Trophoblast cell (in vitro differentiated cells and primary cell): Measurements from ENCODE around the gene CHRM2.

Experiments
- DNase-seq, 2 donors: peaks; one replicate each; pipeline ENCODE4 v3.0.0-alpha.2; 2016
- H2AFZ ChIP-seq: 2 replicates; pipeline ENCODE4 v1.6.1; 2013; ENCODE audit warnings: low read length, moderate library complexity, mild to moderate bottlenecking; ENCODE audit not compliant: insufficient read depth, poor library complexity
- H2AK5ac ChIP-seq: 2 replicates; pipeline ENCODE4 v1.6.1; 2013; ENCODE audit warnings: mild to moderate bottlenecking, low read length
- H2BK120ac ChIP-seq: 2 replicates; pipeline ENCODE4 v1.6.1; 2013; ENCODE audit warnings: low read length, mild to moderate bottlenecking, moderate library complexity; ENCODE audit not compliant: insufficient read depth, poor library complexity
- H2BK12ac ChIP-seq: 2 replicates; pipeline ENCODE4 v1.6.1; 2013; ENCODE audit warnings: mild to moderate bottlenecking, low read length, moderate library complexity
- H2BK5ac ChIP-seq: 2 replicates; pipeline ENCODE4 v1.6.1; 2013; ENCODE audit warnings: low read length, low read depth, moderate library complexity, mild to moderate bottlenecking; ENCODE audit not compliant: poor library complexity
- H3K14ac ChIP-seq: 2 replicates; pipeline ENCODE4 v1.6.1; 2013; ENCODE audit warnings: mild to moderate bottlenecking, low read length
- H3K18ac ChIP-seq: 2 replicates; pipeline ENCODE4 v1.6.1; 2013; ENCODE audit warnings: mild to moderate bottlenecking, low read length
- H3K23ac ChIP-seq: 2 replicates; pipeline ENCODE4 v1.6.1; 2013; ENCODE audit warnings: low read length
- H3K27ac ChIP-seq: 2 replicates; pipeline ENCODE4 v1.5.1; 2013; ENCODE audit warnings: low read depth, mild to moderate bottlenecking, inconsistent platforms, low read length, moderate library complexity
- H3K27me3 ChIP-seq: 2 replicates; pipeline ENCODE4 v1.6.1; 2013; ENCODE audit warnings: inconsistent platforms, mild to moderate bottlenecking, low read length, moderate library complexity; ENCODE audit not compliant: insufficient read depth
- H3K36me3 ChIP-seq, 2 experiments: 1 replicate in 1 of 2; 2 replicates in 1 of 2; pipeline ENCODE4 v1.6.1; 2013; ENCODE audit warnings: low read length in 2 of 2, mild to moderate bottlenecking in 2 of 2, moderate library complexity in 1 of 2; ENCODE audit not compliant: insufficient read depth in 2 of 2, control insufficient read depth in 1 of 2
- H3K4ac ChIP-seq: 2 replicates; pipeline ENCODE4 v1.6.1; 2013; ENCODE audit warnings: low read depth, mild to moderate bottlenecking, low read length, moderate library complexity
- H3K4me1 ChIP-seq, 2 experiments: 1 replicate in 1 of 2; 2 replicates in 1 of 2; pipeline ENCODE4 v1.6.1; 2013; ENCODE audit warnings: low read length in 2 of 2, mild to moderate bottlenecking in 2 of 2, moderate library complexity in 1 of 2; ENCODE audit not compliant: insufficient read depth in 2 of 2, control insufficient read depth in 1 of 2
- H3K4me2 ChIP-seq: 2 replicates; pipeline ENCODE4 v1.6.1; 2013; ENCODE audit warnings: inconsistent platforms, mild to moderate bottlenecking, low read length, moderate library complexity
- H3K4me3 ChIP-seq: 2 replicates; pipeline ENCODE4 v1.5.1; 2013; ENCODE audit warnings: mild to moderate bottlenecking, low read depth, low read length, inconsistent platforms
- H3K79me1 ChIP-seq: one replicate; pipeline ENCODE4 v1.6.1; 2013; ENCODE audit warnings: low read length
- H3K79me2 ChIP-seq: 2 replicates; pipeline ENCODE4 v1.6.1; 2013; ENCODE audit warnings: low read length, mild to moderate bottlenecking; ENCODE audit not compliant: control insufficient read depth, insufficient read depth, poor library complexity
- H3K9ac ChIP-seq: 2 replicates; pipeline ENCODE4 v1.6.1; 2013; ENCODE audit warnings: mild to moderate bottlenecking, low read length
- H3K9me3 ChIP-seq: 2 replicates; pipeline ENCODE4 v1.6.1; 2013; ENCODE audit warnings: low read depth, mild to moderate bottlenecking, control low read depth, inconsistent platforms, low read length; ENCODE audit not compliant: insufficient read depth
- H4K12ac ChIP-seq: 2 replicates; pipeline ENCODE4 v1.6.1; 2013; ENCODE audit warnings: low read depth, mild to moderate bottlenecking, low read length, moderate library complexity
- H4K8ac ChIP-seq: 2 replicates; pipeline ENCODE4 v1.6.1; 2013; ENCODE audit warnings: low read depth, mild to moderate bottlenecking, low read length, moderate library complexity
- H4K91ac ChIP-seq: one replicate; pipeline ENCODE4 v1.6.1; 2013; ENCODE audit warnings: low read depth, mild to moderate bottlenecking, low read length, moderate library complexity
- WGBS: extraction: QIAGEN DNeasy Blood & Tissue Kit; methylation state at CpG from one replicate; pipeline ENCODE4 v1.1.7; 2013; ENCODE audit warnings: missing lambda C conversion rate; ENCODE audit not compliant: insufficient read length, insufficient coverage; ENCODE audit errors: extremely low coverage; 5-methylcytosine and 5-hydroxymethylcytosine counted together

The CHRM2 gene

DNA sequence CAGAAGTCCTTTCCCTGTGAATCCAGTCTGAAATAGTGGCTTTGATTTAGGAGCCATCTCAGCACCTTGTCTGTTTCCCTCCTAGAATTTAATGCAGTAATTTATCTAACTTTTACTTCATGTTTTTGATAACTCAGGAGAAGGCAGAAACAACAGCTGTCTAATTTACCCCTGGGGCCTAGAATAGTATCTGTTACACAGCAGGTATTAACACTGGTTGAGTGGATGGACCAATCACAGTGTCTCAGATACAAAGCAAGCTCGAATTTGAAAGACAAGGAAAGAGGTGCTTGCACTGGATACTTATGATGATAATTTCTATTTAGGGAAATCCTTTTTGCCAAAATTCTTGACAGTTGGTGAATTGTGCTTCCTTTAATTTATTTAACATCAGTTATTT is 23.4 kb downstream of the CHRM2 start:
- no peak overlapping the region for H2BK12ac ChIP-seq
- no peak for DNase-seq
- no peak overlapping the region for H4K8ac ChIP-seq
- WGBS, result no CpG with 5 or more reads among the region's 1 CpG
- H2AK5ac ChIP-seq, result no peak overlapping the region
- H3K36me3 ChIP-seq, result no peaks in the 10 kb centered on the region
- no peak overlapping the region for H2BK5ac ChIP-seq
- H4K91ac ChIP-seq, result no peak overlapping the region
- no peak overlapping the region for H3K4ac ChIP-seq
- no peaks in the 10 kb centered on the region for H3K79me2 ChIP-seq
- H3K9ac ChIP-seq, result no peak overlapping the region
- no peak overlapping the region for H2BK120ac ChIP-seq
- H2AFZ ChIP-seq, result no peak overlapping the region
- no peaks in the 10 kb centered on the region for H3K9me3 ChIP-seq
- no peak overlapping the region for H4K12ac ChIP-seq
- H3K14ac ChIP-seq, result no peak overlapping the region
- no peaks in the 10 kb centered on the region for H3K4me1 ChIP-seq
- H3K27me3 ChIP-seq, result no peaks in the 10 kb centered on the region
- H3K4me2 ChIP-seq, result no peak overlapping the region
- H3K18ac ChIP-seq, result no peak overlapping the region
- no peak overlapping the region for H3K4me3 ChIP-seq
- H3K23ac ChIP-seq, result no peak overlapping the region
- no peaks in the 10 kb centered on the region for H3K79me1 ChIP-seq
- no peak overlapping the region for H3K27ac ChIP-seq

DNA sequence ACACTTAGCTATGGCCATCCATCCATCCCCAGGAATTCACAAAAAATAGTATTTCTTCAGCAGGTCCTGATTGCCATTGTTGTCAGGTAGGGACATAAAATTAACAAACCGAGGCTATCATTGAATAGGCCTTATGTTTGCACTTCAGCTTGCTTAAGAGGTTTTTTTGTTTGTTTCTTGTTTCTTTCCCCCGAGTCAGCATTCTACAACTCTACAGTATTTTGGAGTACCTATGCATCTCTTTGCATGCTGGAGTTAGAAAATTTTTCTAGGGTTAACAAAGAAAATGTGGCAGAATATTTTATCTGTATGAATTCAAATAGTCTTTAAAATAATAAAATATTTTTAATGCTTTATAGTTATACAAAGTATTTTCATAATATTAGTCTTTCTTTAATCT is 26.3 kb downstream of the CHRM2 start:
- H2BK120ac ChIP-seq, result no peak overlapping the region
- no peak overlapping the region for H3K14ac ChIP-seq
- WGBS, result no CpG with 5 or more reads among the region's 2 CpGs
- H3K79me1 ChIP-seq, result no peaks in the 10 kb centered on the region
- H2BK12ac ChIP-seq, result no peak overlapping the region
- H3K27me3 ChIP-seq, result no peaks in the 10 kb centered on the region
- H2BK5ac ChIP-seq, result no peak overlapping the region
- no peak overlapping the region for H3K4me2 ChIP-seq
- H3K79me2 ChIP-seq, result no peaks in the 10 kb centered on the region
- H3K4me1 ChIP-seq, result no peaks in the 10 kb centered on the region
- no peak overlapping the region for H3K23ac ChIP-seq
- no peaks in the 10 kb centered on the region for H3K36me3 ChIP-seq
- no peak overlapping the region for H4K8ac ChIP-seq
- H3K27ac ChIP-seq, result no peak overlapping the region
- no peak overlapping the region for H3K4me3 ChIP-seq
- no peak overlapping the region for H4K91ac ChIP-seq
- H3K9ac ChIP-seq, result no peak overlapping the region
- no peak overlapping the region for H4K12ac ChIP-seq
- H3K9me3 ChIP-seq, result no peaks in the 10 kb centered on the region
- no peak for DNase-seq
- H3K4ac ChIP-seq, result no peak overlapping the region
- H3K18ac ChIP-seq, result no peak overlapping the region
- H2AFZ ChIP-seq, result no peak overlapping the region
- H2AK5ac ChIP-seq, result no peak overlapping the region

DNA sequence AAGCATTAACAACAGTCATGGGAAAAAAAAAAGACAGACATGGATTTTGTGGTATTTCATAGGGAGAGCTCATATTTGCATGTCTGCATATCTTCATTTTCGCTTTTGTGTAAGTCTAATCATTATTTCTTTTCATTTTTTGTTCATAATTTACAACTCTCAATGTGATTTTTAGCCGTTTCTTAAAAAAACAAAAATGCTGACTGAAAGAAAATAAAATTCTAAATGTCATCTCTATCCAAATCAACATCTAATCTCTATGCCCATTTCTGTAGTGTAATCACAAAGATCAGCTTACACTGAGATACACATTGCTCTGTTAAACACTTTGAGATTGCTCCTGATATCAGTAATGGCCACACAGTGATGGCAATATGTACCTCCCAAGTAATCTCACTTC is 29.2 kb downstream of the CHRM2 start:
- no CpG with 5 or more reads among the region's 2 CpGs for WGBS
- Histone ChIP-seq H3K9ac (no peak overlapping the region), H2BK5ac (no peak overlapping the region), H3K27me3 (no peaks in the 10 kb centered on the region), H3K9me3 (no peaks in the 10 kb centered on the region), H4K91ac (no peak overlapping the region), H3K14ac (no peak overlapping the region), H3K79me1 (no peaks in the 10 kb centered on the region), H2BK12ac (no peak overlapping the region), H2AK5ac (no peak overlapping the region), H3K79me2 (no peaks in the 10 kb centered on the region), H3K36me3 (no peaks in the 10 kb centered on the region), H3K4me2 (no peak overlapping the region), H3K4me3 (no peak overlapping the region), H3K4me1 (no peaks in the 10 kb centered on the region), H3K27ac (no peak overlapping the region), H2AFZ (no peak overlapping the region), H2BK120ac (no peak overlapping the region), H4K8ac (no peak overlapping the region), H4K12ac (no peak overlapping the region), H3K4ac (no peak overlapping the region), H3K23ac (no peak overlapping the region), H3K18ac (no peak overlapping the region)
- no peak for DNase-seq

DNA sequence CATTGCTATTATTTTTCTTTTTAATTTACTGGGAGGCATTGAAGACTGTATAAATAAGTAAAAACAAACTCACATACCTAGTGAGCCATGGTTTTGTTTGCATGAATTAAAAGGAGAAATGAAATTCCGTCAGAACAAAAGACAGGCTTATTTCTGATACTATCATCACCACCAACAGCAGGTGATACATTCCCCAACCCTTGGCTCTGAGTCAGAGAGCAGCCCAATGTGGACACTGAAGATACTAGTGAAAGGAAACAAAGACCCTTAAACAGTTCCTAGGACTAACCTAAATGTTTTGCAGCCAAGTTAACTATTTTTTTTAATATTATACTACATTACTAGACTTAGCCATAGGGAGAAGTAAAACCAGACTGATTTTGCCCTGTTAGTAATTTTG is 31.6 kb downstream of the CHRM2 start:
- H4K12ac ChIP-seq, result no peak overlapping the region

More for the DNA sequence above, 31.6 kb downstream of the CHRM2 start:
- Histone ChIP-seq H3K9ac (no peak overlapping the region), H2AFZ (no peak overlapping the region), H3K27me3 (no peaks in the 10 kb centered on the region), H3K79me1 (no peaks in the 10 kb centered on the region), H2BK120ac (no peak overlapping the region), H3K4me3 (no peak overlapping the region), H4K91ac (no peak overlapping the region), H3K18ac (no peak overlapping the region), H3K4me2 (no peak overlapping the region), H3K23ac (no peak overlapping the region), H4K8ac (no peak overlapping the region), H3K36me3 (no peaks in the 10 kb centered on the region), H3K4me1 (no peaks in the 10 kb centered on the region), H3K9me3 (no peaks in the 10 kb centered on the region), H2BK5ac (no peak overlapping the region), H3K4ac (no peak overlapping the region), H3K27ac (no peak overlapping the region), H2AK5ac (no peak overlapping the region), H3K79me2 (no peaks in the 10 kb centered on the region), H3K14ac (no peak overlapping the region), H2BK12ac (no peak overlapping the region)
- DNase-seq, result no peak
- no CpG with 5 or more reads among the region's 1 CpG for WGBS
